Neural cell (in vitro differentiated cells): ENCODE data around the gene CTBP2. TPM values are rescaled to one million over a fixed set of nuclear protein-coding genes. Genes with fewer than 3 reads are reported as not detected.

Experiments
- H2AFZ ChIP-seq: fragments of 200-600, 300-800 bp; sonication (generic), shearing (Covaris generic); 2 replicates; pipeline ENCODE4 v1.6.0; 2014; ENCODE audit warnings: low read depth, mild to moderate bottlenecking, antibody characterized with exemption, low read length, moderate library complexity
- H3F3A ChIP-seq: fragments of 200-600 bp; shearing (Covaris generic); 2 replicates; pipeline ENCODE4 v1.6.1; 2016; ENCODE audit warnings: mild to moderate bottlenecking, moderate library complexity, mixed read lengths, antibody characterized with exemption, low read length; ENCODE audit not compliant: insufficient read depth, poor library complexity, severe bottlenecking
- H3K27ac ChIP-seq: fragments of 200-600, 300-800 bp; sonication (generic), shearing (Covaris generic); 2 replicates; pipeline ENCODE4 v1.5.1; 2014; ENCODE audit warnings: mild to moderate bottlenecking, low read length, moderate library complexity
- H3K27me3 ChIP-seq: fragments of 300-800, 200-600 bp; sonication (generic), shearing (Covaris generic); 2 replicates; pipeline ENCODE4 v1.6.0; 2014; ENCODE audit warnings: mild to moderate bottlenecking, low read depth, low read length, moderate library complexity; ENCODE audit not compliant: insufficient read depth
- H3K36me3 ChIP-seq: fragments of 300-800, 200-600 bp; sonication (generic), shearing (Covaris generic); 2 replicates; pipeline ENCODE4 v1.5.1; 2014; ENCODE audit warnings: mild to moderate bottlenecking, antibody characterized with exemption, low read length, moderate library complexity; ENCODE audit not compliant: insufficient read depth
- H3K4me2 ChIP-seq: fragments of 300-800, 200-600 bp; sonication (generic), shearing (Covaris generic); 2 replicates; pipeline ENCODE4 v1.6.0; 2014; ENCODE audit warnings: mild to moderate bottlenecking, low read length
- H3K4me3 ChIP-seq: fragments of 300-800, 200-600 bp; sonication (generic), shearing (Covaris generic); 2 replicates; pipeline ENCODE4 v1.5.1; 2014; ENCODE audit warnings: mild to moderate bottlenecking, low read length, moderate library complexity
- H3K79me2 ChIP-seq: fragments of 200-600 bp; shearing (Covaris generic); replicated peaks from 2 replicates; pipeline ENCODE4 v1.6.0; 2014; ENCODE audit warnings: mild to moderate bottlenecking, low read length, moderate library complexity; ENCODE audit not compliant: insufficient read depth
- H3K9ac ChIP-seq: fragments of 300-800, 200-600 bp; sonication (generic), shearing (Covaris generic); 2 replicates; pipeline ENCODE4 v1.6.1; 2016; ENCODE audit warnings: mild to moderate bottlenecking, low read length, mixed read lengths
- H3K9me2 ChIP-seq: fragments of 200-600 bp; shearing (Covaris generic); 2 replicates; pipeline ENCODE4 v1.6.1; 2016; ENCODE audit warnings: mild to moderate bottlenecking, low read length, mixed read lengths; ENCODE audit not compliant: insufficient read depth
- H3K9me3 ChIP-seq: fragments of 200-600, 300-800 bp; sonication (generic), shearing (Covaris generic); 2 replicates; pipeline ENCODE4 v1.6.1; 2016; ENCODE audit warnings: mild to moderate bottlenecking, mixed run types, low read length, moderate library complexity, mixed read lengths
- H4K20me1 ChIP-seq: fragments of 200-600 bp; shearing (Covaris generic); 2 replicates; pipeline ENCODE4 v1.6.1; 2016; ENCODE audit warnings: mild to moderate bottlenecking, mixed run types; ENCODE audit not compliant: insufficient read depth
- CTCF ChIP-seq: fragments of 450-650 bp; IDR thresholded peaks from 2 replicates; pipeline ENCODE4 v1.5.1; 2014; ENCODE audit warnings: antibody characterized with exemption, mild to moderate bottlenecking, moderate library complexity; ENCODE audit not compliant: poor library complexity, severe bottlenecking
- EP300 ChIP-seq: fragments of 450-650 bp; conservative IDR thresholded peaks from 2 replicates; pipeline ENCODE4 v1.6.1; 2014; ENCODE audit warnings: antibody characterized with exemption, mild to moderate bottlenecking, moderate library complexity; ENCODE audit not compliant: poor library complexity, severe bottlenecking
- EZH2 ChIP-seq: fragments of 200-600, 300-800 bp; shearing (Covaris generic), sonication (generic); IDR thresholded peaks from 2 replicates; pipeline ENCODE4 v1.6.1; 2014; ENCODE audit warnings: antibody characterized with exemption, low read length, borderline replicate concordance, mild to moderate bottlenecking; ENCODE audit not compliant: insufficient read depth, poor library complexity, severe bottlenecking
- MXI1 ChIP-seq: fragments of 450-650 bp; conservative IDR thresholded peaks from 2 replicates; pipeline ENCODE4 v1.6.1; 2014; ENCODE audit warnings: antibody characterized with exemption, mild to moderate bottlenecking; ENCODE audit not compliant: poor library complexity, severe bottlenecking
- POLR2AphosphoS5 ChIP-seq: IDR thresholded peaks from 2 replicates; pipeline ENCODE4 v1.6.1; 2012
- RAD21 ChIP-seq: fragments of 450-650 bp; conservative IDR thresholded peaks from 2 replicates; pipeline ENCODE4 v1.6.1; 2014; ENCODE audit warnings: antibody characterized with exemption, mild to moderate bottlenecking, moderate library complexity
- REST ChIP-seq: IDR thresholded peaks from 2 replicates; pipeline ENCODE4 v1.6.1; 2012; ENCODE audit warnings: borderline replicate concordance
- SMC3 ChIP-seq: fragments of 450-650 bp; conservative IDR thresholded peaks from 2 replicates; pipeline ENCODE4 v1.6.1; 2014; ENCODE audit warnings: antibody characterized with exemption, mild to moderate bottlenecking, moderate library complexity; ENCODE audit not compliant: poor library complexity
- TAF1 ChIP-seq: IDR thresholded peaks from 2 replicates; pipeline ENCODE4 v1.6.1; 2012; ENCODE audit warnings: low read depth
- polyA plus RNA-seq: library from polyadenylated mRNA; depleted of rRNA; stranded (reverse); fragments of >200 nt; gene quantifications from 2 replicates; pipeline ENCODE4 v1.2.3, GENCODE V29; 2014

CTBP2 gene
- polyA plus RNA-seq, 1 donor from 2014 or later, result 59.5 TPM

GRCh38 chr10:125033146-125033924 lies 127.0 kb downstream of the CTBP2 start:
- Histone ChIP-seq H3K36me3 (no peaks in the 10 kb centered on the region), H3K9me3 (no peaks in the 10 kb centered on the region), H3K9ac (no peak overlapping the region), H4K20me1 (no peaks in the 10 kb centered on the region), H3K4me3 (no peak overlapping the region), H3K79me2 (peaks cover 10% of the 10 kb centered on the region), H3K27ac (no peak overlapping the region), H3K27me3 (no peaks in the 10 kb centered on the region), H3F3A (no peaks in the 10 kb centered on the region), H3K4me2 (no peak overlapping the region), H2AFZ (no peak overlapping the region), H3K9me2 (no peaks in the 10 kb centered on the region)
- no peak for TF ChIP-seq POLR2AphosphoS5
- TF ChIP-seq EP300, result no peak
- no peak for TF ChIP-seq TAF1
- no peak for TF ChIP-seq REST
- TF ChIP-seq MXI1, result no peak
- no peak for TF ChIP-seq RAD21
- no peak for TF ChIP-seq SMC3
- TF ChIP-seq CTCF, result no peak
- no peak for TF ChIP-seq EZH2

GRCh38 chr10:125032474-125033020 lies 127.8 kb downstream of the CTBP2 start:
- H3K79me2 ChIP-seq, result peaks cover 10% of the 10 kb centered on the region
- no peaks in the 10 kb centered on the region for H3K9me2 ChIP-seq
- H3K4me2 ChIP-seq, result no peak overlapping the region
- no peaks in the 10 kb centered on the region for H4K20me1 ChIP-seq
- no peak overlapping the region for H3K4me3 ChIP-seq
- no peak overlapping the region for H3K9ac ChIP-seq
- no peak overlapping the region for H3K27ac ChIP-seq
- H2AFZ ChIP-seq, result no peak overlapping the region
- H3K9me3 ChIP-seq, result no peaks in the 10 kb centered on the region
- H3K27me3 ChIP-seq, result no peaks in the 10 kb centered on the region
- TF ChIP-seq EZH2 (no peak), RAD21 (no peak), TAF1 (no peak), CTCF (no peak), EP300 (peak; percentile 42)
- H3F3A ChIP-seq, result no peaks in the 10 kb centered on the region
- no peaks in the 10 kb centered on the region for H3K36me3 ChIP-seq
